HG03095 (cell line): ENCODE measurements around the gene C10orf95.

Experiments used
- ATAC-seq: cut with Tn5 transposase; IDR thresholded peaks from one replicate; pipeline ENCODE4 v1.9.1; 2021; ENCODE audit warnings: moderate library complexity; ENCODE audit not compliant: unreplicated experiment

The C10orf95 gene

GRCh38 chr10:102419269-102420180 lies 31.8 kb downstream of the C10orf95 start:
- no peak for ATAC-seq

GRCh38 chr10:102418622-102419268 lies 32.6 kb downstream of the C10orf95 start, which contains the start of gene PSD:
Gene PSD (minus strand): TSS chr10:102418785. CDS start chr10:102417038, 1,747 bp downstream.
- no peak for ATAC-seq

DNA sequence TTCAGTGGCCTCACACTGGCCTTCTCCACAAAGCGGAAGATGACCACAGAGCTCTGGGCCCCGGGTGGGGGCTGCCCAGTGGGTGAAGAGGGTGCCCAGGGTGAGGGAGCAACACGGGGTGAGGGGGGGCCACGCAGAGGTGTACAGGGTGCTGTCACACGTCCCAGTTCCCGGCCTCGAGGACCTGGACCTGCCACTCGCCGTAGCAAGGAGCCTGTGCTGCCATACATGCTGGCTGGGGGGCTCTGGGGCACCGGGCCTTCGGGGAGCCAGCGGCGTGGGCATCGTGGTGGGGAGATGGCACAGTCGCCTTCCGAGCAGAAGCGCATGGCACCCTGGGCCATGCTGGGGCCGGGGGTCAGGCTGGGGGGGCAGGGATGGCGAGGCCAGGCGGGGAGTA lies 34.6 kb downstream of the C10orf95 start:
- ATAC-seq: no peak

GRCh38 chr10:102416283-102416682 lies 35.1 kb downstream of the C10orf95 start:
- no peak for ATAC-seq

- no peak for ATAC-seq
These were observed 36.6 kb downstream of the C10orf95 start for GRCh38 chr10:102414749-102415148.

DNA sequence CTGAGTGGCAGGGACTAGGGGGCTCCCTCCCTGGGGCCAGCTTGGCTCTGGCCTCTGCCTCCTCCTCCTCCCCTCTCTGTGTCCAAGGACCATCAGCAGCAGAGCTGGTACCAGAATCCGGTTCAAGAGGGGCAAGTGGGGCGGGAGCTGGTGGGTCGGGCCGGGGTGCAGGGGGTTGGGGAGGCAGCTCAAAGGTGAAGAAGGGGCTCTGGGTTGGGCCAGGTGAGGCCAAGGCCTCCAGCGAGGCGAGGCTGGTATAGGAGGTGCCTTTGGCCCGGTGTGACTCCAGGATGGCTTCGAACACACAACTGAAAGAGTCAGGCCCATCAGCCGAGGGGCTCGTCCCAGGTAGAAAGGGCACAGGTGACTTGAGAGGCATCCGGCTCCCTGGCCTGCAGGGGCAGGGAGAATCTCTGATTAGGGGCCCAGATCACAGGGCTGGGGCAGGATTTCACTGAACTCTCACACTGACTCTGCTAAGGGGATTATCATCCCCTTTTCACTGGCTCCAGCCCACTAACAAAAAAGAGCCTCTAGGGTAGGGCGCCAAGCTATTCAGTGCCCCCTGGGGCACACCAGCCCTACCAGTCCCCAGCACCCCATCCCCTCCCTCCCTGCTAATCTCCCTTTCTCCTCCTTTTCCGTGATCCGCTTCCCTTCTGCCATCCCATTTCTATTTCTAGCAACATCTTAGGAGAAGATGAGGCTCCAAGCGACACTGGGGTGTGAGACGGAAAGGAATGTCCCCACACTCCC lies 37.4 kb downstream of the C10orf95 start:
- no peak for ATAC-seq

DNA sequence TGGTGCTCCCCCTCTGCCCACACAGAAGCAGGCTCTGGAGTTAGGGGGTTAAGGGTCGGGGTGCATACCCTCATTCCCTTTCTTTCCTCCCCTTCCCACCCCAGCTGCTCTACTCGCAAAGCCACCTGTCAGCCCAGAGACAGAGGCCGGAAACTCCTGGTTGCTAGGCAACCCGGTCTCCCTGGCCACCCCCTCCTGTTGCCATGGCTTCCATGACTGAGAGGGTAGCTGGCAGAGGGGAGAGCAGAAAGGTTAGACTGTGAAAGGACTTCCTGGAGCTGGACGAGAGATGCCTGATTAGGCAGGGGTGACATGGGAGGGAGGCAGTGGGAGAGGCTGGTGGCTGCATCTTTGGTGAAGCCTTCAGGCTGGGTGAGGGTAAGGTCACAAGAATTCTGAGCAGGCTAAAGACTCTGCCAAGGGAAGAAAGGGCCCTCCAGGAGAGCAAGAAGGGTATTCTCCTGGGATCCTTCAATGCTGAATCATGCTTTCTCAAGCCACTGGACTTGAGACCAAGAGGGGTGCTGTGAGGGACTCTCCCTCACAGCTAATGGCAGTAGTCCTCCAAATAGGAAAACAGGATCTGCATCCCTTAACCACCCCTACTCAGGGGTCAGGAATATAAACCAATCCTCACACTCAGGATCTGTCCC lies 38.2 kb downstream of the C10orf95 start:
- ATAC-seq: no peak

DNA sequence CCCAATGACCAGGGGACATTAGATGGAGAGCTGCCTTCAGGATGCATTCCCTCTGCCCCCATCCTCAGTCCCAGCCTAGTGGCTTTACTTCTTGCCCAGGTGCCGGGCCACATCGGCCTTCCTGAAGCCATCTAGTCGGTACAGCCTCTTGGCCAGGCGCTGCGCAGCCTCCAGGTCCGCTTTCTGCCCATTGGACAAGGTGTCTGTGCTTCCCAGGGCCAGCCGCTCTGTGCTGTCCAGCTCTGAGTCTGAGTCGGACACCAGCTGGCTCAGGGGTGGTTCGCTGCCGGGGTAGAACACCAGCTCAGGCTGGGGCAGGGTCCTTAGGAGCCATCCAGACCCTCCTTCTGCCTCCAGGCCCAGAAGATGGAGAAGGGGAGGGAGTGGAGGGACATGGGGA lies 39.0 kb downstream of the C10orf95 start:
- no peak for ATAC-seq

DNA sequence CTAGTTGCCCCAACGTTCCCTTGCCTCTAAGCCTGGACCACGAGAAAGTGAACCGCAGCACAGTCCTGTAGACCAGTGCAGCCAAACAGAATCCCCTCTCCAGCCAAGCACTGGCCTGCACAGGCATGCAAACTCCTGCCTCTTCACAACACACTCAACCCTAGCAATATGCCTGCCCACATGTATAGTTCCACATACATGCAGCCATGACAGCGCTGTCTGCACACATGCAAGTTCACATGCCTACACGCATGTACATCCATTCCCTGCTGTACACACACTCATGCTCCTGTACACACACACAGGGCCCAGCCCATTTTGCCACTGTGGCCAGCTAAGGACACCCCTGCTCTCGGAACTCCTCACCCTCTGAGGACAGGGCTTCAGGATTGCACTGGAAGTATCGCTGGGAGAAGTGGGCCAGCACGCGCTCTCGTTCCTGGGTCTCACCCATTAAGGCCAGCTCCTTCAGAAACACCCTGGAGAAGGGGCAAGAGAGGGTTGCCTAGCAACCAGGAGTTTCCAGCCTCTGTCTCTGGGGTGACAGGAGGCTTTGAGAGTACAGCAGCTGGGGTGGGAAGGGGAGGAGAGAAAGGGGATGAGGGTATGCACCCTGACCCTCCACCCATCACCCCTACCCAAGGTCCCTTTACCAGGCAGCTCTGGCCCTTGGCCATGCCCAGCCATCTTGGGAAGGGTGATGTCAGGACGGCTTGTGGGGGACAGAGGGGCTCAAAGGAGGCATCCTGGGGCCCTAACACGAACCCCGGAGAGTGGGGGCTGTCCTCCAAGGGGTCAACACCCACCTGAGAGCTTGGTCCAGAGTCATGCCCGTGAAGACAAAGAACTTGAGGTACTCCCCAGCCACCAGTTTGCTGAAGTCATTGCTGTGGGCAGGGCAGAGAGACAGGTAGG lies 39.7 kb downstream of the C10orf95 start:
- no peak for ATAC-seq

DNA sequence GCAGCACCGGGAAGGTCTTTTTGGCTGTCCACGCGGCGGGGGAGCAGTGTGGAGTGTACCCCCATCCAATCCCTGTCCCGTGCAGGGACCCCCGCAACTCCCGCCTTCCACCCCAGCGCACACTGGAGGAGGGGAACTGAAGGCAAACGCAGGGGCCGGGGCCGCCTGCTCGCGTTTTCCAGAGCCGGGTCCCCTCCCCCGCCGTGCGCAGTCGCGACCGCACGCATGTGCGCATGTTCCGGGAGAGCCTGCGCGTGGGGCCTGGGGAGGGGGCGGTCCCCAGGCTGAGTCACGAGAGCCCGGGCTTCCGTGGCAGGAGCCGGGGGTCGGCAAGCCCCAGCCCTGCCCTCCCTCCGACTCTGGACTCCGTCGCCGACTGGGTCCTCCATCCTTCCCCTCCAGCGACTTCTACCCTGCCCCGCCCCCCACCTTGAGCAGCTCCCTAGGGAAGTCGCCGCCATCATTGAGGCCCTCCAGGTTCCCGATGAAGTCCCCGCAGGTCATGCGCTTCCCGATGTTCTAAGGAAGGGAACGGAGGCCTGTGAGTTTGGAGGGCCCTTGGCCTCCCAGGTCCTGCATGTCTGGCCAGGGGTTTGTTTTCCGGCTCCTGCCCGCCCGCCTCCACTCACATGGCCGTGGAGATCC lies 40.8 kb downstream of the C10orf95 start:
- no peak for ATAC-seq

GRCh38 chr10:102409604-102410428 lies 41.5 kb downstream of the C10orf95 start:
- no peak for ATAC-seq

- ATAC-seq: no peak
These were observed 42.4 kb downstream of the C10orf95 start for GRCh38 chr10:102408728-102409603.

- no peak for ATAC-seq
These were observed 43.1 kb downstream of the C10orf95 start for GRCh38 chr10:102408131-102408727.

GRCh38 chr10:102407425-102408130 lies 43.8 kb downstream of the C10orf95 start:
- no peak for ATAC-seq

DNA sequence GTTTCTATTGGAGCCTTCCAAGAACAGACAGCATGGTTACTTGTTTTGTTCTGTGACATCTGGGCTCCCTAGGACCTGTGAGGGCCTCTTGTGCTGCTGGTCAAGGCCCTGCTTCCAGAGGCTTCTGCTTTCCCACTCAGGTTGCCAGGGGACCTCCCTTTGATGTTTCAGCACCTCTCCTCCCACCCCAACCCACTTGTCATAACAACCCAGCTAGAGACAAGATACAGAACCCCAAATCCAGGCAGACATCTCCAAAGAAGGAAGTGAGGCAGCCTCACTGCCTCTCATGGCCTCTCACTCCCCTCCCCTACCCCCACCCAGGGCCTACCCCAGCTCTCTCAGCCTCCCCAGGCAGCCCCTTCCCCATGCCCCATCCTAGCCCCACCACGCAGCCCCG lies 44.5 kb downstream of the C10orf95 start:
- ATAC-seq: no peak

GRCh38 chr10:102405632-102406031 lies 45.7 kb downstream of the C10orf95 start:
- ATAC-seq: no peak
